Lower leg skin (tissue), 3 donors: ENCODE data around the gene POFUT1.

Experiments used
- POLR2A ChIP-seq, 2 donors: fragments of 450-650 bp; IDR thresholded peaks; one replicate each; pipeline ENCODE4 v1.6.1; 2016 to 2017; ENCODE audit warnings: antibody characterized with exemption in 2 of 2, mild to moderate bottlenecking in 1 of 2, moderate library complexity in 1 of 2
- TF ChIP-seq, protein P1 (sequence below), 3 donors: fragments of 450-650 bp; IDR thresholded peaks; one replicate each; pipeline ENCODE4 v1.5.1; 2016; ENCODE audit warnings: antibody characterized with exemption in 3 of 3, mild to moderate bottlenecking in 3 of 3, moderate library complexity in 2 of 3

- TF ChIP-seq POLR2A (IDR thresholded peaks at IDR 0.05), result no peak
- TF ChIP-seq, protein P1, sequence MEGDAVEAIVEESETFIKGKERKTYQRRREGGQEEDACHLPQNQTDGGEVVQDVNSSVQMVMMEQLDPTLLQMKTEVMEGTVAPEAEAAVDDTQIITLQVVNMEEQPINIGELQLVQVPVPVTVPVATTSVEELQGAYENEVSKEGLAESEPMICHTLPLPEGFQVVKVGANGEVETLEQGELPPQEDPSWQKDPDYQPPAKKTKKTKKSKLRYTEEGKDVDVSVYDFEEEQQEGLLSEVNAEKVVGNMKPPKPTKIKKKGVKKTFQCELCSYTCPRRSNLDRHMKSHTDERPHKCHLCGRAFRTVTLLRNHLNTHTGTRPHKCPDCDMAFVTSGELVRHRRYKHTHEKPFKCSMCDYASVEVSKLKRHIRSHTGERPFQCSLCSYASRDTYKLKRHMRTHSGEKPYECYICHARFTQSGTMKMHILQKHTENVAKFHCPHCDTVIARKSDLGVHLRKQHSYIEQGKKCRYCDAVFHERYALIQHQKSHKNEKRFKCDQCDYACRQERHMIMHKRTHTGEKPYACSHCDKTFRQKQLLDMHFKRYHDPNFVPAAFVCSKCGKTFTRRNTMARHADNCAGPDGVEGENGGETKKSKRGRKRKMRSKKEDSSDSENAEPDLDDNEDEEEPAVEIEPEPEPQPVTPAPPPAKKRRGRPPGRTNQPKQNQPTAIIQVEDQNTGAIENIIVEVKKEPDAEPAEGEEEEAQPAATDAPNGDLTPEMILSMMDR (IDR thresholded peaks at IDR 0.05), result no peak
Observed at GRCh38 chr20:32235331-32236047, 27.8 kb downstream of the POFUT1 start.
